Gastroesophageal sphincter (tissue), 3 donors: Measurements from ENCODE around the gene PARD3.

Source experiments
- EP300 ChIP-seq: sonication (generic); formaldehyde crosslinking; IDR thresholded peaks from one replicate; pipeline ENCODE4 v1.6.1; 2017; ENCODE audit warnings: antibody characterized with exemption, mild to moderate bottlenecking
- POLR2A ChIP-seq, 2 donors: fragments of 450-650 bp; IDR thresholded peaks; one replicate each; pipeline ENCODE4 v1.6.1; 2017; ENCODE audit warnings: antibody characterized with exemption in 2 of 2, mild to moderate bottlenecking in 2 of 2, moderate library complexity in 1 of 2
- POLR2AphosphoS5 ChIP-seq: sonication (generic); formaldehyde crosslinking; IDR thresholded peaks from one replicate; pipeline ENCODE4 v1.6.1; 2017; ENCODE audit warnings: antibody characterized with exemption
- TF ChIP-seq, protein P1 (sequence below), 4 experiments: fragments of 200-600 bp in 2 of 4; fragments of 450-650 bp in 2 of 4; sonication (generic) in 1 of 4; IDR thresholded peaks; one replicate each; pipeline ENCODE4 v1.5.1; 2017 to 2019; ENCODE audit warnings: antibody characterized with exemption in 4 of 4, mild to moderate bottlenecking in 2 of 4, moderate library complexity in 2 of 4

- TF ChIP-seq, protein P1, sequence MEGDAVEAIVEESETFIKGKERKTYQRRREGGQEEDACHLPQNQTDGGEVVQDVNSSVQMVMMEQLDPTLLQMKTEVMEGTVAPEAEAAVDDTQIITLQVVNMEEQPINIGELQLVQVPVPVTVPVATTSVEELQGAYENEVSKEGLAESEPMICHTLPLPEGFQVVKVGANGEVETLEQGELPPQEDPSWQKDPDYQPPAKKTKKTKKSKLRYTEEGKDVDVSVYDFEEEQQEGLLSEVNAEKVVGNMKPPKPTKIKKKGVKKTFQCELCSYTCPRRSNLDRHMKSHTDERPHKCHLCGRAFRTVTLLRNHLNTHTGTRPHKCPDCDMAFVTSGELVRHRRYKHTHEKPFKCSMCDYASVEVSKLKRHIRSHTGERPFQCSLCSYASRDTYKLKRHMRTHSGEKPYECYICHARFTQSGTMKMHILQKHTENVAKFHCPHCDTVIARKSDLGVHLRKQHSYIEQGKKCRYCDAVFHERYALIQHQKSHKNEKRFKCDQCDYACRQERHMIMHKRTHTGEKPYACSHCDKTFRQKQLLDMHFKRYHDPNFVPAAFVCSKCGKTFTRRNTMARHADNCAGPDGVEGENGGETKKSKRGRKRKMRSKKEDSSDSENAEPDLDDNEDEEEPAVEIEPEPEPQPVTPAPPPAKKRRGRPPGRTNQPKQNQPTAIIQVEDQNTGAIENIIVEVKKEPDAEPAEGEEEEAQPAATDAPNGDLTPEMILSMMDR (IDR thresholded peaks at IDR 0.05) = no peak
- TF ChIP-seq POLR2A (IDR thresholded peaks at IDR 0.05) (no peak), POLR2AphosphoS5 (no peak), EP300 (no peak)
Measured at GRCh38 chr10:34206935-34207268, 608.2 kb downstream of the PARD3 start.
